CD4-positive, alpha-beta T cell treated with Interleukin-2 at 100 ng/mL for 4 hours (primary cell): ENCODE data around the gene MBNL1.

Experiments used
- DNase-seq: peaks from one replicate; pipeline ENCODE4 v3.0.0-alpha.2; 2020; ENCODE audit warnings: low spot score

Gene MBNL1

DNA sequence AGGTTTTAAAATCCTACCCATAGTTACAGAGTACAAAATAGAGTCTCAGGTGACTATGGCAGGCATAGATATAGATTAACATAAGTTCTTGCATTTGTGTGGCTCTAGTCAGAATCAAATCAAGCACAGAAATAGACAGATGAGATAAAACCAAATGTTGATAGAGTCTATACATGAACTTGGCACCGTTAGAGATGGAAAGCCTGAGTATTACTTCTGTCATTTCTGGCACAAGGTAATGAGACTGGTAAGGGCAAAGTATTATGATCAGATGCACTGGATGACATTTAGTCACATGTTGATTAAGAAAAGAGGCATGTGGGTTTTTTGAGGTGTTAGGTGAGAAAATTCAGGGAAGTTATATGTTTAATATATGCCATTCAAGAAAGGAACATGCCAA is 219.7 kb downstream of the MBNL1 start:
- no peak for DNase-seq

DNA sequence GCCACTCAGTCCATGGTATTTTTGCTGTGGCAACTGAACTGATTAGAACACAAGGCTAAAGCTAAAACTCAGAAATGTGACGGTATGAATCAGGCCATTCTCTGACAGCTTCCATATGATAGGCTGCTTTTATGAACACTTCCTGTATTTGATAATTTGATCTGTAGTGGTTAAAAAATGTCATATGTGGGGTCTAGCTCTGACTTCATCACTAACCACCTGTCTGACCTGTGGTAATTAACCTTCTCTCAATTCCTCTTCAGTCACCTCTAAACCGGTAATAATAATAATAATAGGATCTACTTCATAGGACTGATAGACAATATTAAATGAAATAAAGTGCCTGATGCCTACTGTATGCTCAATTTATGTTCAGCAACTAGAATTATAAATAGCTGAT is 223.2 kb downstream of the MBNL1 start:
- DNase-seq: no peak

DNA sequence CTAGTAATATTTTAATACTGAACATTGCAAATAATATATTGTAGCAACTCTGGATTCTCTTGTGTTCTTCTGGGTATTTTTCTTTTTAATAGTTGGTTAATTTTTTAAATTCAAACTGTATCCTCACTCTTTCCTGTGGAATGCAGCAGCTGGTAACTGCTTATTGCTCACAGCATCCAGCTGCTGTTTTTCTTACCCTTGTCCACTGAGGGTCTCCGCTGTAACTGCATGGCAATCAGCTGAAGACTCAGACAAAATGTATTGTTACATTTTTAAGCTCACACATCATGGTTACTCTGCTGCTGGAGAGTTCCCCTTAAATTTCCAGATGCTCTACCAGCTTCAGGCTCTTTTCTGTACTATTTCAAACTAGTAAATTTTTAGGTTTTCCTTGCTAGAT is 227.6 kb downstream of the MBNL1 start:
- DNase-seq: no peak

DNA sequence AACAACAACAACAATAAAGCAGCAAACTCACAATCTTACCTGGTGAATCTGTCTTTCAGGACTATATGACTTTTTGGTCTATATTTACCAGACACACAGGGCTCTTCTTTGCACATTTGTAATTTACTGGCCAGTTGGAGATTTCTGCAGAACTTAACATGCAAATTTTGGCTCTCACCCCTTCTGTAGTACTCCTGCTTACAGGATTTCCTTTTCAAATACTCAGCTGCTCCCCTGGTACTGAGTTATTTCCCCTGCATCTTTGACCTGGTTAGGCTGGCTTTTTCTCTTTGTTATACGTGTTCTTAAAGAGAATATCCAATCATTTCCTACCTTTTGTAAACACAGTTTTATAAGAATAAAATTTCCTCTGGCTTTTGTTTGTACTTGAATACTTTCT is 228.0 kb downstream of the MBNL1 start:
- no peak for DNase-seq

DNA sequence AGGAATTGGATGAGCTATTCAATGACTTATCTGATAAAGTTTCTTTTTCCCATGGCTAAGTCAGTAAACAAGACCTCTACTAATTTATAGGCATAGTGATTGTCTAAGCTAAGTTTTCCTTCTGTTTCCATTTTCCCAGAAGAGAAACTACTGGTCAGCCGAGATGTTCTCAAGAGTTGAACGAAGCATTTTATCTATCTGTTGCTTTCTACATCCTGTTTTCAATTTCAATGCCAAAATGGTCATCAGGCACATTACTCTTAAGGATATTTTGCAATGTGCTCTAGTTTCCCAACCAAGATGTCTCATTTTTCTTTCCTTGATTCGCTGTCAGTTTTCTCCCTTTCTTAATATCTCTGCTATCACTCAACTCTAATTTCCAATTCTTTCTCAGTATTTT is 228.7 kb downstream of the MBNL1 start:
- no peak for DNase-seq

DNA sequence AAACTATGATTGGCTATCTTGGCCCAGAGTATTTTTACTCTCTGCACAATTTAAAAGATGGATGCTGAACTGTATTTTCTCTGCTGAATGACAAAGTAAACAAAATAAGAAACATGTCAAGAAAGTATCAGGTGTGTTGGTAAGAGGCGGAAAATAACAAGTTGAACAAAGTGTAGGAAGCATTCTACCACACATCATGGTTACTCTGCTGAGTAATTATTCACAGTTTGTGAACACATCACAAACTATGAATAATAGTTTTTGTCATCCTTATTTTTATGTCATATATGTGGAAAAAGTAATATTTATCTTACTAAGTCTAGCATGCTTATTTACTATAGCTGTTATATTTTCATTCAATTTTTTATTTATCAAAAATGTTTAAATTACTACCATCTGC is 229.2 kb downstream of the MBNL1 start:
- DNase-seq: no peak

DNA sequence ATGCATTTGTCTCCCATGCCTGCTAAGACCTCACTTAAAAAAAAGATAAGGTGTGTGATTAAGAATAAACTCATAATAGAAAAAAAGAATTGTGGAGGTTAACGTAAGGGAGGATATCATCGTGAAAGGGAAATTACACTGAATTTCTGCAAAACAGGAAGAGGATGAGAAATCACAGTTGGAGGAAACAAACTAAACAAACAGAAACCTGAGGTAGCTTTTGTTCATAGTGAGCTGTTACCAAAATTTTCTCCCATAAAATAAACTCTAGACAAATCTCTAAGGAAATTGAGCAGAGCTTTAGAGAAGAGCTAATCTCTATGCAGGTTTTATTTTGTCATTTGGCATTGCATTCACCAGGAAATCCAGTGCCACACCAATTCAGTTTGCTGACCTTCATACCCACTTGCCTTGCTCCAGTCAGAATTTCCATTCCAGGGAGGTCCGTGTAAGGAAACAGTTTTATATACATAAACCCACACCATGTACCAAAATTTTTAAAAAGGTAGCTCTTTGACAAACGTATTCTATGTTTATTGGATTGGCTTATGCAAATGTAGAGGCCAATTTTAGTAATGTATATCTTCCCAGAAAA is 231.2 kb downstream of the MBNL1 start:
- DNase-seq: no peak

DNA sequence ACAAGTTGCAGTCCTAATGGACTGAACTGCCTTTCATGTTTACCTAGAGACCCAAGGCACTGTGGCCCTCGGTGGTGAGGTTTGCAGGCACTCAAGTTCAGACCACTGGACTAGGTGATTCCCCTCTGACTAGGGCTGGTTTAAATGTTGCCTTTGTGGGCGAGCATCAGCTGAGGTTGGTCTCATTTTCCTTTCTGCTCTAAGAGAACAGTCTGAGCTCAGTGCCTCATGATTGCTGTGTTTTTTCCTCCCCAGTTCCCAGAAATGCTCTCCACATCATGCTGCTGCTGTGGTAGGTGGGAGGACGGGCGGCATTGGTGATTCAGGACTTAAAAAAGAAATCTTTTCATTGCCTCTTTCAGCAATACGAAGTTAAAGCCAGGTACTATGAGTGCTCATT is 237.2 kb downstream of the MBNL1 start:
- no peak for DNase-seq

DNA sequence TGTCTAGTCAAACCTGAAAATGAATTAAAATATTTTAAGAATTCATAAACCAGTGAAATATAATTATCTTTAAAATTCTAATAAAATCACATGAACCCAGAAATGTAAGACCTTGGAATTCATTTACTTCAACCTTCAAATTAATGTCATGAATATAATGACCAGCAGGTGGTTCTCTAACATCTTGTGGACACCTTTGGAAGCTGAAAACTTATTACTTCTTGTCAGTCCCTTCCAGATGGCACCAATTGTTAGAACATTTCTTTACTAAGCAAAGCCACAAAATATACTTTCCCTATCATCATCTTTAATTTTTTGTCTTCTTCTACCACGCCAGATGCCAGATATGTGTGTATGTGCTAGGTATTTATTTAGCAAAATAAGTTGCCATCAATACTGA is 240.0 kb downstream of the MBNL1 start:
- no peak for DNase-seq

DNA sequence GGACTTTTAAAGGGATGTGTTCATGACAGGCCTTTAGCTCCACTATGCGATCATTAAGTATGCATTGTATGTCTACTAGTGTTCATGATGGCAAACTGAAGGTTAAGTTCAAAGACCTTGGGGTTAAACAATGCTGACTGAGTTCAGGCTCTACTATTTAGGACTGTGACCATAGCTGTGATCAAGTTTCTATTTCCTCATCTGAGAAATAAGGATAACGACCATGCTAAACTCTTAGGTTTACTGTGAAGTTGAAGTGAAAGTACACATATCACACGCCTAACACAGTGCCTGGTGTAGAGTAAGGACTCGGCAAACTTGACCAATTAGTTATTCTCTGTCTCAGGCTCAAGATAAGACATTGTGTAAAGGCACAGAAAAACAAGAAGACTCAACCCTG is 243.2 kb downstream of the MBNL1 start:
- no peak for DNase-seq

DNA sequence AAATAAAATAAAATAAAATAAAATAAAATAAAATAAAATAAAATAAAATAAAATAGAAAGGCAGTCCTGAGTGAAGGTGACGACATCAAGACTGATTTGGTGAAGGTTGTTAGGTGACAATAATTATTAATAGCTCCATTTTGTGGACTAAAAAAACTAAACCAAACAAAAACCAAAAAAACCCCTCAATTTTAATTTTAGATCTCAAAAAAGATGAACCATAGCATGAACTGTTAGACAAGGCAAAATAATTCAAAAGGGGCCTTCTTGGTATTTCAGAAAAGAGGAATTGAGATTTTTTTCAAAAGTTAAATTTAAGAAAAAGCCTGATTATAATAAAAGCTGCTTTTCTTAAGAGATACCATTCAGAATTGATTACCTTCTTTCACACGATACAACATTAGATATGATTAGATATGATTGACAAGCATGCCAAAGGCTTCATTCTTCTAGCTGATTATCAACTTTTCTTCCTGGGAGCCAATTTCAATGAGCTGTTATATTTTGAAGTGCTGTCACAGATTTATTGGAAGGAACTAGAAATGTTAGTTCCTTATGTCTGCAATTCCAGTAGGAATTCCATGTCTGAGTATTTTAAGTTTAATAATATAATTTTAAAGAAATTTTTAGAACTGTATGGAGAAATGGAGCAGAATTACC is 244.7 kb downstream of the MBNL1 start:
- DNase-seq: no peak
